ENCODE results near the gene SAA1.

DNA sequence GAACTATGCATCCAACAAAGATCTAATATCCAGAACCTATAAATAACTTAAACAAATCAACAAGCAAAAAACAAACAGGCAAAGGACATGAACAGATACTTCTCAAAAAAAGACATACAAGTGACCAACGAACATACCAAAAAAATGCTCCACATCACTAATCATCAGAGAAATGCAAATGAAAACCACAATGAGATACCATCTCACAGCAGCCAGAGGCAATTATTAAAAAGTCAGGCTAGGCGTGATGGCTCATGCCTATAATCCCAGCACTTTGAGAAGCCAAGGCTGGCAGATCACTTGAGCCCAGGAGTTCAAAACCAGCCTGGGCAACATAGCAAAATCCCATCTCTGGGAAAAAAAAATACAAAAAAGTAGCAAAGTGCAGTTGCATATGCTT lies 40.2 kb upstream of the SAA1 start:
- TF ChIP-seq, protein P1, sequence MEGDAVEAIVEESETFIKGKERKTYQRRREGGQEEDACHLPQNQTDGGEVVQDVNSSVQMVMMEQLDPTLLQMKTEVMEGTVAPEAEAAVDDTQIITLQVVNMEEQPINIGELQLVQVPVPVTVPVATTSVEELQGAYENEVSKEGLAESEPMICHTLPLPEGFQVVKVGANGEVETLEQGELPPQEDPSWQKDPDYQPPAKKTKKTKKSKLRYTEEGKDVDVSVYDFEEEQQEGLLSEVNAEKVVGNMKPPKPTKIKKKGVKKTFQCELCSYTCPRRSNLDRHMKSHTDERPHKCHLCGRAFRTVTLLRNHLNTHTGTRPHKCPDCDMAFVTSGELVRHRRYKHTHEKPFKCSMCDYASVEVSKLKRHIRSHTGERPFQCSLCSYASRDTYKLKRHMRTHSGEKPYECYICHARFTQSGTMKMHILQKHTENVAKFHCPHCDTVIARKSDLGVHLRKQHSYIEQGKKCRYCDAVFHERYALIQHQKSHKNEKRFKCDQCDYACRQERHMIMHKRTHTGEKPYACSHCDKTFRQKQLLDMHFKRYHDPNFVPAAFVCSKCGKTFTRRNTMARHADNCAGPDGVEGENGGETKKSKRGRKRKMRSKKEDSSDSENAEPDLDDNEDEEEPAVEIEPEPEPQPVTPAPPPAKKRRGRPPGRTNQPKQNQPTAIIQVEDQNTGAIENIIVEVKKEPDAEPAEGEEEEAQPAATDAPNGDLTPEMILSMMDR (conservative IDR thresholded peaks at IDR 0.05), result no peak
- no peak for TF ChIP-seq ZFX (IDR thresholded peaks at IDR 0.05)

All from C4-2B (cell line).